ENCODE data around the gene TMPRSS13.

DNA sequence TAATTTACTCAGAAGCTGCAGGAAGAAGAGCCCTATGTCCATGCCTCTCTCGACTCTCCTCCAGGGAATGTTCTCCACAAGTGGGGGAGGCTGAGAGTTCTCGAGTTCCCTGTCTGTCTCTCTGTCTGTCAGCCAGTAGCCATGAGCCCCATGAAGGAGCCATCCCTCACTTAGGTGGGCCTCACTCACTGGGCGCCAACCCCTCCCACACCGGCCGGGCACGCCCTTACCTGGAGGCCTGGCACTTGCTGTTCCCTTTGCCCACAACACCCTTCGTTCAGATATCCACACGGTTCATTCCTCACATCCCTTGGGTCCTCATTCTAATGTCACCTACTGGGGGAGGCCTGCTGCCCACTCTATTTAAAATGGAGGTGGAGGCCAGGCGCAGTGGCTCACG, 42.8 kb upstream of the TMPRSS13 start:
- TF ChIP-seq, protein P1, sequence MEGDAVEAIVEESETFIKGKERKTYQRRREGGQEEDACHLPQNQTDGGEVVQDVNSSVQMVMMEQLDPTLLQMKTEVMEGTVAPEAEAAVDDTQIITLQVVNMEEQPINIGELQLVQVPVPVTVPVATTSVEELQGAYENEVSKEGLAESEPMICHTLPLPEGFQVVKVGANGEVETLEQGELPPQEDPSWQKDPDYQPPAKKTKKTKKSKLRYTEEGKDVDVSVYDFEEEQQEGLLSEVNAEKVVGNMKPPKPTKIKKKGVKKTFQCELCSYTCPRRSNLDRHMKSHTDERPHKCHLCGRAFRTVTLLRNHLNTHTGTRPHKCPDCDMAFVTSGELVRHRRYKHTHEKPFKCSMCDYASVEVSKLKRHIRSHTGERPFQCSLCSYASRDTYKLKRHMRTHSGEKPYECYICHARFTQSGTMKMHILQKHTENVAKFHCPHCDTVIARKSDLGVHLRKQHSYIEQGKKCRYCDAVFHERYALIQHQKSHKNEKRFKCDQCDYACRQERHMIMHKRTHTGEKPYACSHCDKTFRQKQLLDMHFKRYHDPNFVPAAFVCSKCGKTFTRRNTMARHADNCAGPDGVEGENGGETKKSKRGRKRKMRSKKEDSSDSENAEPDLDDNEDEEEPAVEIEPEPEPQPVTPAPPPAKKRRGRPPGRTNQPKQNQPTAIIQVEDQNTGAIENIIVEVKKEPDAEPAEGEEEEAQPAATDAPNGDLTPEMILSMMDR (IDR thresholded peaks at IDR 0.05), result no peak
- TF ChIP-seq POLR2A (IDR thresholded peaks at IDR 0.05), result no peak
